COR-L47 (cell line): ENCODE measurements around the gene ATF6.

Experiments
- DNase-seq: peaks from one replicate; lab custom pipeline; 2025; lab: John Stamatoyannopoulos, UW

Gene ATF6

DNA sequence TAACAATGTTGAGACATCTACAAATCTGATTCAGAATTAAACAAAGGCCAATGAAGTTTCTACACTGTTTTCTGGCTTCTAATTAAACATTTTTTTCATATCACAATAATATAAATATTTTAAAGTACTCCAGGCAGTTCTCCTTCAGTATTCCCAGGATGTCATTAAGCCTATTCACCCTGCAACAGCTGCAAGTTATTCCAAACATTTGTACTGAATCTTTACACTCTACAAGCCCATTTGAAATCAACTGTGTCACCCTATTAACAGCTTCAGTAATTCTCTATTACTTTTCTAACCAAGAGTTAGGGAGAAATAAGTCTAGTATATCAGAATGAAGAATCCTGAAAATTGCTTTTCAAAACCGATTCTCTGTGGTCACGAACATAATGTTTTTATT, 133.0 kb downstream of the ATF6 start:
- no peak for DNase-seq

DNA sequence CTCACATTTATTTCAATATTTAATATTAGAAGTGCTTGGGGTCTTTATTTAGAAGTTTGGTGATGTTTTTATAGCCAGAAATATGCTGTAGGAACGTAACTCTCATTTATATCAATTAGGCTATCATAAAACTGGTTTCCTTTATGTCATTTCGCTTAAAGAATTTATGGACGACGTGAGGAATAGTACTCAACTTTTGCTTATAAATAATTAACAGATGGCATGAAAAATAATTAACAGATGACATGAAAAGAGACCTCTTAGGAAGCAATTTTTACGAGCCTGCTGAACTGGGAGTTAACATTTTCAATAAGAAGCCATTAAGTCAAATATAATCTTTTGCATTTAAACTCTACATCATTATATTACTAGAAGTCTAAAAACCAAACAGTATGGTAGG, 134.0 kb downstream of the ATF6 start:
- DNase-seq = no peak

- no peak for DNase-seq
Measured at GRCh38 chr1:161902182-161902581, 136.1 kb downstream of the ATF6 start.

GRCh38 chr1:161905269-161905884, 139.3 kb downstream of the ATF6 start:
- no peak for DNase-seq

- DNase-seq = no peak
Measured at GRCh38 chr1:161907265-161907664, 141.1 kb downstream of the ATF6 start.

DNA sequence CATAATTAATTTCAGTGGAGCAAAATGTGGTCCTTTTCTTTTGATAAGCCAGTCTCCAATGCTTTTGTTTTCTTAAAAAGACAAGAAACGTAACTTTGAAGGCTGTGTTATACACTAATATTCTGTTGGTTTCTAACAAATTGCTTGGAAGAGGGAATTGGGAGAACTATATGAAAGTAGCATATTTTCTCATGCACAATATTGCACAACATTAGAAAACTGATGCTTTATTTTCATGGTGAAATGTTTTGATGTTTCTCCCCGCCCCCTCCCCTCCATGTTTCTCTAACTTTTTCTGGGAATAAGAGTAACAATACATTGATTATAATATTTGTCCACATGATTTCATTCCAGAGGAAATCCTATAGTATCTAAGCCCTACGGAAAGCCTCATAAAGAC, 142.1 kb downstream of the ATF6 start:
- DNase-seq = no peak

DNA sequence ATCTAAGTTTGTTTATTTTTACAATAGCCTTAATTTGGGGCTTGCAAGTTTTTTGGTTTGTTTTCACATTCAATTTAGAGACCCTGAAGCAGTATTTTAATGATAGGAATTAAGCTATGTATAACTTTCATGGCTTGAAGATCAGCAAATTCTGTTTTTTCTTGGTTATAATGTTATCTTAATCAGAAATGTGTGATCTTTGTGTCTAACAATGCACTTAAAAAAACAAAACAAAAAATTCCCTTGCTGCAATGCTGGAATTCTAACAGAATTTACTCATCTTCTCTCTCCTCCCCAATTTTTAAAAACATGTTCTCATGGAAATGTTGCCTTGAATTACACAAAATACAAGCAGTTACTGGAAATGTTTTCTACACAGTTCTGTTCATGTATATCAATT, 144.5 kb downstream of the ATF6 start:
- no peak for DNase-seq

GRCh38 chr1:161913482-161914140, 147.5 kb downstream of the ATF6 start:
- no peak for DNase-seq

GRCh38 chr1:161914595-161914994, 148.5 kb downstream of the ATF6 start:
- no peak for DNase-seq

DNA sequence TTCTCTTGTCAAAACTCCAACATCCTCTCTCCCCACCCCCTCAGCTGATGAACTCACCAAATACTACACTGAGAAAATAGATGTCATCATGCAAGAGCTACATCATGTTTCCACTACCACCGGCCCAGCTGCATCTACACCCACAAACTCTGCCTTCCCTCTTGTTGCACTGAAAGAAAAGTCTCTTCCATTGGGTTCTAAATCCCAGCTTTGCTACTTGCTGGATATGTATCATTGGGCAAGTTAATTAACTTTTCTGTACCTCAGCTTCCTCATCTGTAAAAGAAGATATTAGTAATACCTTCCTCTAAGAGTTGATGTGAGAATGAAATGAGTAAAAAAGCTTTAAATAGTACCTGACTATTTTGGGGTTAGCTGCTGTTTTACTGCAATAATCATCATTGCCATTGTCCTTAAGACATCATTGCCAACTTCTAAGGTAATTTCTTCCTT, 149.0 kb downstream of the ATF6 start:
- DNase-seq = no peak

GRCh38 chr1:161915978-161916377, 149.9 kb downstream of the ATF6 start:
- no peak for DNase-seq

DNA sequence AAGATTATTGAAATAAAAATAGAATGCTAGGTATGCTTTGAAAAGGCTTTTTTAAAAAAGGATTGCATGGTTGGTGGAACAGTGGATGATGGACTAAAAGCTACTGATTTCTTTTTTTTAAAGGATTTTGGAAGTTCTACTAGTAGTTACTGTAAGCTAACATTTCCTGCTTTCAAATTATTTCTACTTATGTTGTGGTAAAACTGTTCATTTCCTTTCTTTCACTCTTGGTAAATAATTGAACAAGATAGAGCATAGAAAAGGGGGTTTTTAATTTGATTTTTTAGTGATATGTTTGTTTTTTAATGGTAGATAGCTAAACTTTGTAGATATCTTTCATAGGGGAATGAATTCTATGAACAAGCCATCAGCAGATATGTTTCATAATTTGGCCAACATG, 153.1 kb downstream of the ATF6 start:
- no peak for DNase-seq

GRCh38 chr1:161921491-161921890, 155.4 kb downstream of the ATF6 start:
- DNase-seq = no peak

DNA sequence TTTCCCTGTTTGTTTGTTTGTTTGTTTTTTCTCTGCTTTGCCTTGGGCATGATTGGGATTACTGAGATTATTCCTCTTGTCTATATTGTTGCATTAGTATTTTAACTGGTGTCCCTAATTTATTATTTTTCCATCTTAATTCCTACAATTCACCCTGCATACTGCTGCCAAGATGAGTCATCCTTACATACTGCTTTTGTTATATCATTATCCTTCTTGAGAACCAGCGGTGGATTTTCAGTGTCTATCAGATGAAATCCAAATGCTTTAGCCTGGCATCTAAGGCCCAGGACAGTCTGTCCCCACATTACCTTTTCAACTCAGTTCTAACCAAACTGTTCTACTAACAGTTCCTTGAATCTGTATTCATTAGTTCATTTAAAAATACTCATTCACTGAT, 155.9 kb downstream of the ATF6 start:
- no peak for DNase-seq

GRCh38 chr1:161928056-161928455, 161.9 kb downstream of the ATF6 start:
- no peak for DNase-seq

DNA sequence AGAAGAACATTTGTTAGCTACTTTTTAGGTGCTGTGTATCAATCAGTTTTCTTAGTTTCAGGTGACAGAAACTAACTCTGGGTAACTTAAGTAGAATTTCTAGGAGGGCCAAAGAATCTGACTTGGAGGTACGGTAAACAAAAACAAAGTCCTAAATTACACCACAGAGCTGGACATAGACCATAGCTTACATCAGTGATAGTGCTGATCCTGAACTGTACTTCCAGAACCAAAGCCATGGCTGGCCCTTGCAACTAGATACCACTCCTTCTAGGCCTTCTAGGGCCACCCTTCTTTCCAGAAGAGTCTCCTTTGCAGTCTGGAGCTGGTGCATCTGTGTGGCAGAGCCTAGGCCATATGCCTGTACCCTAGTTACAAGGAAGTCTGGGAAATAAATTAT, 163.0 kb downstream of the ATF6 start:
- no peak for DNase-seq

DNA sequence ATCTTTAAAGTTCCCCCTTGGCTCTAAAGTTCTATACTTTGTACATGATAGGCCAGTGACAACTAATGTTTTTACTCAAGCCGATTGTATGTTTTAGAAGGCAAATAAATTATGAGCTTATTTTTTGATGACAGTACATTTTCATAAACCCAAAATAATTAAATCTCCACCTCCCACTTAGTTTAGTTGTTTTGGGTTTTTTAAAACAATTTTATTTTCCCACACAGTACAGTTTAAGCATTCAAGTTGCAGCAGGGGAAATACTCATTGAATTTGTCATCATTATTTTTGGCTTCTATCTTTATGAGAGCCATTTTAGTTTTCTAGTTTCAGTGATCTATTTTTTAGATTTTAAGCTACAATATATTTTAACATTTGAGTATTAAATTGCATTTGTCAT, 163.9 kb downstream of the ATF6 start:
- DNase-seq = no peak

DNA sequence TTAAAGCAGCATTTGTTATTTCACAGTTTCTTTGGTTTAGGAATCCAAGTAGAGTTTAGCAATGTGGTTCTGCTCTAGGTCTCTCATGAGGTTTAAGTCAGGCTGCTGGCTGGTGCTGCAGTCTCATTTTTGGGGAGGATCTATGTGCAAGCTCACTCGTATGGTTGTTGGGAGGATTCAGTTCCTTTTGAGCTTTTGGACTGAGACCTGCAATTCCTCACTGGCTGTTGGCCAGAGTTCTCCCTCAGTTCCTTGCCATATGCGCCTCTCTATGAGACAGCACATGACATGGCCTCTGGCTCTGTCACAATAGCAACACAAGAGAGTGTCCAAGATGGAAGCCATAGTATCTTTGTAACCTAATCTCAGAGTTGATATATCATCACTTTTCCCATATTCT, 166.5 kb downstream of the ATF6 start:
- DNase-seq = no peak

DNA sequence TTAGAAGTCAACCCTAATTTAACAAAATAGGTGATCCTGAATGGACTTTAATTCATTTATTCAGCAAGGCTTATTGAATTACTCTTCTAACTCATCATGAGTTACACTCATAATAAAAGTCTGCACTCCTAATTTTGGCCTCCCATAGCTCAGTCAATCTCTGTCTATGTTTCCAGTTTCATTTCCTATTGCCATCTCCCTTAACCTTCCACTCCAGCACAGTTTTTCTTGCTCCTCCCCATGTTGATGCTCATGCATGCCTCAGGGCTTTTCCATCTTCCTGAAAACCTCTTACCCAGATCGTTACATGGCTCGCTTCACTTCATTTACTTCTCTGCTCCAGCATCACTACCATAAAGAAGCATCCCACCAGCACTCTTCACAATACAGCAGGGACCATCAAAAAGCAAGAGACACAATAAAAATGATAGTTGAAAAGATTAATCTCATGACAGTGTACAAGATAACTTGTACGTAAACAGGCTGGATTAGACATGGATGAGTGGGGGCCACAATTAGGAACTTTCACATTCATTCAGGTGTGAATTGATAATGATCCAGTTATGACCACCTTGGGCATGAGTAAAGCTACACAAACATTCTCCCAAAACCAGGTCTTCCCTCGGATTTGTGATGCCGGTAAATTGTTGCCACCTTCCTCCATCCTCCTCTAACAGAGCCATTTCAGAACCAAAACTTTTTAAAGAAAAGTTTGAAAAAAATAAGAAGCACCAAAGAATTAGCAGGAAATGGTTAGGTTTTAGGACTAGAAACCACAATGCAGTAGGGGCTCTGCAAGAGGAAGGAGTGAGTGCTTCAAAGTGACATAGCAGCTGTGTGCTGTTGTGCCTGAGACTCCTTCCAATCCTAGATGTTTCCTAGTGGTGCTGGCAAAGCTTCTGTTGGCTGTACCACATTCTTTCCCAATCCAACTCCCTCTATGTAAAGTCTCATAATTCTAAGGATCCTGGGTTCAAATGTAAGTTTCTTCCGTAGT, 167.8 kb downstream of the ATF6 start:
- no peak for DNase-seq

GRCh38 chr1:161935264-161935663, 169.1 kb downstream of the ATF6 start:
- DNase-seq = no peak

DNA sequence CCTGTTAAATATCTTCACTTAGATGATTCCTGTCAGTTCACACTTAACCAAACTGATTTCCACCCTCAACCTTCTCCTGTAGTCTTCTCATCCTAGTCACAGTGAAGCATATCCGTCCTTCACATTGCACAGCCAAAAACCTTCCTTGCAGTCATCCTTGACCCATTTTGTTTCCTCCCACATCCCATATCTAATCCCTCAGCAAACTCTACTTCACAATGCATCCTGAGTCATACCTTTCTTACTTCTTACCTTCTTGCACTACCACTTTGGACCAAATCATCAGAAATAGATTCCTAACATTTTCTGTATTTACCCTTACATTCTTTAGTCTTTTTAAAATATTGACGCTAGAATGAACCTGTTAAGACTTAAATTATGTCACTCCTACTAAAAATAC, 170.7 kb downstream of the ATF6 start:
- DNase-seq = no peak

DNA sequence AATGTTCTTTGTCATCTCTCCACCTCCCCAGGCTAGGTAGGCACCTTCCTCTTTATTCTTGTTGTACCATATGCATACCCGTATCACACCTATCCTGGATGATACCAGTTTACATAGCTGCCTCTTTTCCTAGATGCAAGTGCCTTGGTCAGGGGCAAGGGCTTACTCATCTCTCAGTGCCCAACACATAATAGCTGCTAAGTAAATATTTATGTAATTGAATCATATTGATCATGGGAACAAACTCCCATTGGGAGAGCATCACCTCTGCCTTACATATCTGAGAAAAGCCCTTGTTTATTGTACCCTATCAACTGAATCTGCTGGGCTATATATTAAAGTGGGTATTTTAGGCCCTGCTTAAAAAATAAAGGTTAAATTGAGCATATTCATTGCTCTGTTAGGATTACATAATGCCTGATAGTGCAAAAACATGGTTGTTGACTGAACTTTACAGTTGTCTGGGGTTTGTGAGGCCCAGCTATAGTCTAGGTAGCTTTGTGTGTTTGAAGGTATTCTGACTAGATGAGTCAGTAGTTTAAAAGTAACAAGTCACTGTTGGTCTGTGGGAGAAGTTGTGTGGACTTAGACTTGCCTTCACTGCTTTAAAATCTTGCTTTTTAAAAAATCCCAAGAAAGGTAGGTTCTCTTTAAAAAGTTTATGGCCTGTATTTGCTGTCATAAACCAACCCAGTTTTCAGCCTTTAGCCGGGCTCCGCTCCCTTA, 174.9 kb downstream of the ATF6 start:
- DNase-seq = no peak
